GM10266 (cell line): ENCODE measurements around the gene DLG5.
"Not testable (repeated sequence)": the region's sequence is repeated elsewhere in the genome, so short reads cannot be mapped to it uniquely, and the experiment has no call there.

Experiments
- DNase-seq: peaks from one replicate; pipeline ENCODE4 v3.0.0; 2012; ENCODE audit errors: extremely low spot score
- CTCF ChIP-seq: IDR thresholded peaks from 2 replicates; pipeline ENCODE4 v1.5.1; 2012; ENCODE audit warnings: mild to moderate bottlenecking, low read depth; ENCODE audit not compliant: control insufficient read depth, insufficient read depth; ENCODE audit errors: missing control alignments

Gene DLG5

GRCh38 chr10:77774940-77775391 is 151.6 kb downstream of the DLG5 start:
- no peak for TF ChIP-seq CTCF
- no peak for DNase-seq

- no peak for TF ChIP-seq CTCF
- DNase-seq = no peak
Observed at GRCh38 chr10:77773631-77774426, 152.7 kb downstream of the DLG5 start.

- not testable (repeated sequence) for DNase-seq
Observed at GRCh38 chr10:77772852-77773600, 153.5 kb downstream of the DLG5 start.

GRCh38 chr10:77771851-77772250 is 154.7 kb downstream of the DLG5 start:
- DNase-seq = no peak
- TF ChIP-seq CTCF = no peak

- no peak for DNase-seq
- TF ChIP-seq CTCF = no peak
Observed at GRCh38 chr10:77771450-77771849, 155.1 kb downstream of the DLG5 start.

- TF ChIP-seq CTCF = no peak
- DNase-seq = no peak
Observed at GRCh38 chr10:77770868-77771175, 155.7 kb downstream of the DLG5 start.

- no peak for TF ChIP-seq CTCF
- no peak for DNase-seq
Observed at GRCh38 chr10:77770081-77770867, 156.3 kb downstream of the DLG5 start.
